ENCODE data around the gene ZNF138.

- TF ChIP-seq POLR2AphosphoS5 (IDR thresholded peaks at IDR 0.05; ENCODE audit: borderline replicate concordance, low read depth, low read length) (no peak), EZH2 (IDR thresholded peaks at IDR 0.05) (no peak)
Observed at GRCh38 chr7:64874562-64875250, 80.5 kb downstream of the ZNF138 start.
